ENCODE data around the gene IQCF6.

The IQCF6 gene

GRCh38 chr3:51779137-51779536, at the start of gene IQCF6:
IQCF6 (minus strand) TSS chr3:51779237; CDS start chr3:51779224, 13 bp downstream.
- H3K27me3 ChIP-seq (ENCODE audit: control insufficient read depth, insufficient read depth, low read length): no peaks in the 10 kb centered on the region

GRCh38 chr3:51828297-51828696, 49.3 kb upstream of the IQCF6 start:
- Histone ChIP-seq H3K9me3 (ENCODE audit: control insufficient read depth, low read length) (no peaks in the 10 kb centered on the region), H3K4me3 (ENCODE audit: low read depth, low read length) (no peak overlapping the region), H3K4me2 (ENCODE audit: low read length) (no peak overlapping the region), H2AFZ (no peak overlapping the region), H3K27me3 (ENCODE audit: control insufficient read depth, insufficient read depth, low read length) (no peaks in the 10 kb centered on the region), H3K4me1 (no peaks in the 10 kb centered on the region), H3K36me3 (ENCODE audit: control insufficient read depth, insufficient read depth, low read length) (no peaks in the 10 kb centered on the region), H3K9ac (no peak overlapping the region), H3K27ac (no peak overlapping the region), H3K79me2 (no peaks in the 10 kb centered on the region)
- no peak for TF ChIP-seq CTCF (IDR thresholded peaks at IDR 0.05)

More at GRCh38 chr3:51779137-51779536, at the start of gene IQCF6:
- no peak within 1 kb of the TSS for H3K27ac ChIP-seq
- H3K79me2 ChIP-seq: no peaks in the 10 kb centered on the region
- no peaks in the 10 kb centered on the region for H3K36me3 ChIP-seq (ENCODE audit: control insufficient read depth, insufficient read depth, low read length)
- TF ChIP-seq CTCF (IDR thresholded peaks at IDR 0.05): no peak
- H3K9ac ChIP-seq: no peak within 1 kb of the TSS
- H3K9me3 ChIP-seq (ENCODE audit: control insufficient read depth, low read length): no peaks in the 10 kb centered on the region
- no peaks in the 10 kb centered on the region for H3K4me1 ChIP-seq
- no peak within 1 kb of the TSS for H3K4me2 ChIP-seq (ENCODE audit: low read length)
- no peak within 1 kb of the TSS for H3K4me3 ChIP-seq (ENCODE audit: low read depth, low read length)
- H2AFZ ChIP-seq: no peak within 1 kb of the TSS

- no peak overlapping the region for H3K4me3 ChIP-seq (ENCODE audit: low read depth, low read length)
- H2AFZ ChIP-seq: no peak overlapping the region
- no peak overlapping the region for H3K4me2 ChIP-seq (ENCODE audit: low read length)
- no peak for TF ChIP-seq CTCF (IDR thresholded peaks at IDR 0.05)
- H3K36me3 ChIP-seq (ENCODE audit: control insufficient read depth, insufficient read depth, low read length): no peaks in the 10 kb centered on the region
- no peaks in the 10 kb centered on the region for H3K27me3 ChIP-seq (ENCODE audit: control insufficient read depth, insufficient read depth, low read length)
- H3K27ac ChIP-seq: no peak overlapping the region
- no peaks in the 10 kb centered on the region for H3K79me2 ChIP-seq
- H3K4me1 ChIP-seq: no peaks in the 10 kb centered on the region
- no peaks in the 10 kb centered on the region for H3K9me3 ChIP-seq (ENCODE audit: control insufficient read depth, low read length)
- H3K9ac ChIP-seq: no peak overlapping the region
These were observed 40.8 kb upstream of the IQCF6 start for GRCh38 chr3:51819709-51820406.

GRCh38 chr3:51819151-51819550, 40.1 kb upstream of the IQCF6 start:
- Histone ChIP-seq H3K4me1 (no peaks in the 10 kb centered on the region), H2AFZ (no peak overlapping the region)

More at GRCh38 chr3:51819151-51819550, 40.1 kb upstream of the IQCF6 start:
- no peak for TF ChIP-seq CTCF (IDR thresholded peaks at IDR 0.05)
- no peak overlapping the region for H3K4me2 ChIP-seq (ENCODE audit: low read length)
- no peaks in the 10 kb centered on the region for H3K9me3 ChIP-seq (ENCODE audit: control insufficient read depth, low read length)
- no peaks in the 10 kb centered on the region for H3K36me3 ChIP-seq (ENCODE audit: control insufficient read depth, insufficient read depth, low read length)
- H3K27ac ChIP-seq: no peak overlapping the region
- H3K27me3 ChIP-seq (ENCODE audit: control insufficient read depth, insufficient read depth, low read length): no peaks in the 10 kb centered on the region
- no peak overlapping the region for H3K9ac ChIP-seq
- no peak overlapping the region for H3K4me3 ChIP-seq (ENCODE audit: low read depth, low read length)
- no peaks in the 10 kb centered on the region for H3K79me2 ChIP-seq
